ENCODE measurements around the gene MASP2. TPM values are rescaled to one million over a fixed set of nuclear protein-coding genes. Genes with fewer than 3 reads are reported as not detected.
"Not testable (repeated sequence)": the region's sequence is repeated elsewhere in the genome, so short reads cannot be mapped to it uniquely, and the experiment has no call there.

The MASP2 gene
- polyA plus RNA-seq, 1 of the 3 experiments (the other 2 are of a cell fraction) = not detected

- Histone ChIP-seq H3K4me2 (no peak overlapping the region), H3K79me2 (ENCODE audit: insufficient read depth) (no peaks in the 10 kb centered on the region), H3K36me3 (replicated peaks in 1 of 2; ENCODE audit: control insufficient read depth in 1 of 2, insufficient read depth in 2 of 2, low read length in 1 of 2) (no peaks in the 10 kb centered on the region), H2AFZ (ENCODE audit: low read depth) (no peak overlapping the region), H3K4me3 (ENCODE audit: low read depth in 2 of 2, low read length in 1 of 2) (no peak overlapping the region), H3K4me1 (ENCODE audit: control insufficient read depth in 1 of 2, insufficient read depth in 2 of 2, low read depth in 1 of 2, low read length in 1 of 2) (no peaks in the 10 kb centered on the region; a peak in 1 of 4 replicates), H3K27ac (ENCODE audit: low read depth in 2 of 2, low read length in 1 of 2) (no peak overlapping the region), H3K27me3 (ENCODE audit: insufficient read depth) (no peaks in the 10 kb centered on the region), H4K20me1 (ENCODE audit: insufficient read depth) (no peaks in the 10 kb centered on the region), H3K9me3 (no peaks in the 10 kb centered on the region), H3F3A (replicated peaks; ENCODE audit: insufficient read depth) (no peaks in the 10 kb centered on the region), H3K9me2 (no peaks in the 10 kb centered on the region), H3K9ac (no peak overlapping the region)
- ChIA-PET CTCF (interaction anchor here (0.7 to 1.5 kb wide), 3 partner anchors 12 to 126 kb away, joined by 3 read pairs; no protein-coding TSS in a partner anchor), POLR2A (no interaction called here)
- TF ChIP-seq TEAD4 (IDR thresholded peaks at IDR 0.05; ENCODE audit: borderline replicate concordance, insufficient read depth) (no peak), CTCF (IDR thresholded peaks at IDR 0.05) (no peak), USF1 (IDR thresholded peaks at IDR 0.05; ENCODE audit: borderline replicate concordance, low read depth) (no peak), PBX3 (IDR thresholded peaks at IDR 0.05) (no peak), FOSL2 (IDR thresholded peaks at IDR 0.05; ENCODE audit: borderline replicate concordance, low read depth) (no peak), FOXJ3 (CRISPR knock-in tag; IDR thresholded peaks at IDR 0.05) (no peak), NFIC (IDR thresholded peaks at IDR 0.05; ENCODE audit: borderline replicate concordance) (no peak), CHD2 (IDR thresholded peaks at IDR 0.05; ENCODE audit: low read length, partially characterized antibody) (no peak), FOXM1 (IDR thresholded peaks at IDR 0.05; ENCODE audit: low read depth) (no peak), YY1 (IDR thresholded peaks at IDR 0.05; ENCODE audit: low read depth) (no peak), JUND (IDR thresholded peaks at IDR 0.05) (no peak)
- 80% methylated on average over 4 of the region's 4 CpGs for WGBS (ENCODE audit: low lambda C conversion rate)
- no peak for DNase-seq
These were observed 54.2 kb downstream of the MASP2 start for GRCh38 chr1:10992864-10993263.

GRCh38 chr1:10992004-10992403 is 55.0 kb downstream of the MASP2 start:
- H3F3A ChIP-seq (replicated peaks; ENCODE audit: insufficient read depth); H3K4me1 ChIP-seq (ENCODE audit: control insufficient read depth in 1 of 2, insufficient read depth in 2 of 2, low read depth in 1 of 2, low read length in 1 of 2); H3K27ac ChIP-seq (ENCODE audit: low read depth in 2 of 2, low read length in 1 of 2); H3K4me3 ChIP-seq (ENCODE audit: low read depth in 2 of 2, low read length in 1 of 2); H4K20me1 ChIP-seq (ENCODE audit: insufficient read depth); H3K27me3 ChIP-seq (ENCODE audit: insufficient read depth); H2AFZ ChIP-seq (ENCODE audit: low read depth); H3K9me3 ChIP-seq; H3K36me3 ChIP-seq (replicated peaks in 1 of 2; ENCODE audit: control insufficient read depth in 1 of 2, insufficient read depth in 2 of 2, low read length in 1 of 2); H3K79me2 ChIP-seq (ENCODE audit: insufficient read depth); H3K9ac ChIP-seq; POLR2A ChIA-PET; DNase-seq; H3K4me2 ChIP-seq; H3K9me2 ChIP-seq: not testable (repeated sequence)
- WGBS (ENCODE audit: low lambda C conversion rate) = 44% methylated on average over 2 of the region's 2 CpGs
- CTCF ChIA-PET = interaction anchor here (1.5 kb wide), 1 partner anchor 125 kb away, joined by 3 read pairs; no protein-coding TSS in a partner anchor

Measured in SK-N-SH (cell line).